RWPE2 (cell line): Measurements from ENCODE around the gene MAGI1.
A peak's percentile ranks its signal among the peaks of the same experiment; 100 is the strongest.

Experiments
- ATAC-seq: fragments of 200-7000 bp; cut with Tn5 transposase; 3 replicates; pipeline ENCODE4 v1.9.1; 2021; ENCODE audit warnings: low read depth
- DNase-seq: peaks from one replicate; pipeline ENCODE4 v3.0.0-alpha.2; 2020; ENCODE audit warnings: low spot score
- H3K27ac ChIP-seq: fragments of 450-650 bp; 2 replicates; pipeline ENCODE4 v1.5.1; 2017; ENCODE audit warnings: mild to moderate bottlenecking; ENCODE audit not compliant: poor library complexity, severe bottlenecking
- H3K27me3 ChIP-seq: fragments of 250-450 bp; sonication (Bioruptor Pico); 2 replicates; pipeline ENCODE4 v1.5.1; 2021; ENCODE audit warnings: mild to moderate bottlenecking, moderate library complexity; ENCODE audit not compliant: insufficient read depth, poor library complexity, severe bottlenecking
- H3K36me3 ChIP-seq: fragments of 250-450 bp; sonication (Bioruptor Pico); 2 replicates; pipeline ENCODE4 v1.5.1; 2020; ENCODE audit warnings: low read depth, mild to moderate bottlenecking, moderate library complexity
- H3K4me1 ChIP-seq: fragments of 250-450 bp; sonication (Bioruptor Pico); 2 replicates; pipeline ENCODE4 v1.5.1; 2021; ENCODE audit warnings: mild to moderate bottlenecking, moderate library complexity; ENCODE audit not compliant: insufficient read depth, poor library complexity, severe bottlenecking
- H3K4me3 ChIP-seq: fragments of 250-450 bp; sonication (Bioruptor Pico); 2 replicates; pipeline ENCODE4 v1.5.1; 2021; ENCODE audit warnings: mild to moderate bottlenecking, moderate library complexity; ENCODE audit not compliant: severe bottlenecking
- H3K9me3 ChIP-seq: fragments of 250-450 bp; sonication (Bioruptor Pico); 2 replicates; pipeline ENCODE4 v1.5.1; 2021; ENCODE audit warnings: mild to moderate bottlenecking, moderate library complexity; ENCODE audit not compliant: severe bottlenecking
- CTCF ChIP-seq: fragments of 450-650 bp; IDR thresholded peaks from one replicate; pipeline ENCODE4 v1.5.1; 2017; ENCODE audit warnings: mild to moderate bottlenecking, moderate library complexity; ENCODE audit not compliant: poor library complexity, severe bottlenecking

The MAGI1 gene

GRCh38 chr3:65851827-65852226 lies 186.9 kb downstream of the MAGI1 start:
- H3K9me3 ChIP-seq, result no peaks in the 10 kb centered on the region
- H3K4me3 ChIP-seq, result no peak overlapping the region
- H3K36me3 ChIP-seq, result no peaks in the 10 kb centered on the region
- peak overlapping the region; percentile 11 for H3K27ac ChIP-seq
- DNase-seq (no peak), ATAC-seq (peak; percentile 49; the same call in 2 of the 3 replicates)
- TF ChIP-seq CTCF, result no peak
- peaks cover 4% of the 10 kb centered on the region for H3K4me1 ChIP-seq
- H3K27me3 ChIP-seq, result no peaks in the 10 kb centered on the region

- Histone ChIP-seq H3K27ac (no peak overlapping the region), H3K27me3 (no peaks in the 10 kb centered on the region), H3K4me1 (peaks cover 4% of the 10 kb centered on the region), H3K9me3 (no peaks in the 10 kb centered on the region), H3K4me3 (no peak overlapping the region), H3K36me3 (no peaks in the 10 kb centered on the region)
- DNase-seq (no peak), ATAC-seq (no peak)
- TF ChIP-seq CTCF, result no peak
These were observed 188.5 kb downstream of the MAGI1 start for GRCh38 chr3:65850261-65850660.

GRCh38 chr3:65848024-65848423 lies 190.7 kb downstream of the MAGI1 start:
- Histone ChIP-seq H3K27ac (no peak overlapping the region), H3K4me1 (no peaks in the 10 kb centered on the region), H3K9me3 (no peaks in the 10 kb centered on the region), H3K36me3 (no peaks in the 10 kb centered on the region), H3K27me3 (no peaks in the 10 kb centered on the region), H3K4me3 (no peak overlapping the region)
- ATAC-seq (no peak), DNase-seq (no peak)
- no peak for TF ChIP-seq CTCF

GRCh38 chr3:65846936-65847335 lies 191.8 kb downstream of the MAGI1 start:
- no peaks in the 10 kb centered on the region for H3K27me3 ChIP-seq
- no peak for ATAC-seq
- H3K4me1 ChIP-seq, result no peaks in the 10 kb centered on the region
- H3K9me3 ChIP-seq, result no peaks in the 10 kb centered on the region
- H3K36me3 ChIP-seq, result no peaks in the 10 kb centered on the region
- DNase-seq, result no peak
- no peak overlapping the region for H3K27ac ChIP-seq
- no peak overlapping the region for H3K4me3 ChIP-seq
- TF ChIP-seq CTCF, result no peak

- ATAC-seq (no peak), DNase-seq (no peak)
- no peaks in the 10 kb centered on the region for H3K9me3 ChIP-seq
- H3K4me1 ChIP-seq, result no peaks in the 10 kb centered on the region
- no peaks in the 10 kb centered on the region for H3K27me3 ChIP-seq
- TF ChIP-seq CTCF, result no peak
- no peak overlapping the region for H3K4me3 ChIP-seq
- no peaks in the 10 kb centered on the region for H3K36me3 ChIP-seq
- no peak overlapping the region for H3K27ac ChIP-seq
These were observed 194.3 kb downstream of the MAGI1 start for GRCh38 chr3:65844370-65844769.
